Spinal cord (tissue), 10 donors: Measurements from ENCODE around the gene CDKN2B. TPM values are rescaled to one million over a fixed set of nuclear protein-coding genes. Genes with fewer than 3 reads are reported as not detected.
A peak's percentile ranks its signal among the peaks of the same experiment; 100 is the strongest.

ENCODE experiments used
- DNase-seq, 6 donors: peaks; one replicate each; pipeline versions ENCODE4 v3.0.0 to v3.0.0-alpha.2; 2013 to 2015; ENCODE audit warnings: low spot score in 6 of 6, low read depth in 4 of 6
- H3K27ac ChIP-seq: one replicate; pipeline ENCODE4 v1.5.1; 2013; ENCODE audit warnings: low read depth, low read length, control low read depth
- H3K27me3 ChIP-seq: one replicate; pipeline ENCODE4 v1.6.1; 2013; ENCODE audit warnings: low read length; ENCODE audit not compliant: control insufficient read depth, insufficient read depth
- H3K36me3 ChIP-seq: one replicate; pipeline ENCODE4 v1.6.1; 2013; ENCODE audit warnings: low read length; ENCODE audit not compliant: control insufficient read depth, insufficient read depth
- H3K4me1 ChIP-seq: one replicate; pipeline ENCODE4 v1.6.1; 2013; ENCODE audit warnings: low read length; ENCODE audit not compliant: control insufficient read depth, insufficient read depth
- H3K4me3 ChIP-seq: one replicate; pipeline ENCODE4 v1.5.1; 2013; ENCODE audit warnings: low read depth, low read length, control low read depth
- H3K9me3 ChIP-seq: one replicate; pipeline ENCODE4 v1.6.1; 2013; ENCODE audit warnings: low read length; ENCODE audit not compliant: control insufficient read depth, insufficient read depth
- WGBS: methylation state at CpG from one replicate; pipeline ENCODE4 v1.1.5; 2013; ENCODE audit warnings: missing lambda C conversion rate; ENCODE audit not compliant: insufficient coverage; 5-methylcytosine and 5-hydroxymethylcytosine counted together
- polyA plus RNA-seq, 2 donors: library from polyadenylated mRNA; unstranded; fragments of 120-200 nt; gene quantifications; one replicate each; pipeline ENCODE4 v1.2.1, GENCODE V29; 2013; ENCODE audit not compliant: insufficient read length in 2 of 2
- total RNA-seq, 2 donors: library from RNA; depleted of rRNA in 1 of 2; stranded (reverse); fragments of 120-200 nt in 1 of 2; fragments of >200 nt in 1 of 2; gene quantifications; one replicate each; pipeline versions ENCODE4 v1.2.3 to v1.2.4, GENCODE V29; 2013 to 2014
- donor health status: healthy.

CDKN2B gene
- total and polyA plus RNA-seq, 4 donors = 0.79 to 1.8 (median 1.4) TPM

- no peaks in the 10 kb centered on the region for H3K27me3 ChIP-seq
- no peak overlapping the region for H3K27ac ChIP-seq
- no peak overlapping the region for H3K4me3 ChIP-seq
- no peak for DNase-seq
- no peaks in the 10 kb centered on the region for H3K36me3 ChIP-seq
- H3K9me3 ChIP-seq = no peaks in the 10 kb centered on the region
- H3K4me1 ChIP-seq = no peaks in the 10 kb centered on the region
- no CpG with 5 or more reads among the region's 3 CpGs for WGBS
Observed at GRCh38 chr9:22022396-22022795, 13.3 kb upstream of the CDKN2B start.

- 3% methylated on average over 9 of the region's 13 CpGs for WGBS
- Histone ChIP-seq H3K4me3 (no peak overlapping the region), H3K4me1 (peaks cover 13% of the 10 kb centered on the region), H3K9me3 (peaks cover 2% of the 10 kb centered on the region), H3K27me3 (peaks cover 63% of the 10 kb centered on the region), H3K36me3 (no peaks in the 10 kb centered on the region), H3K27ac (no peak overlapping the region)
- DNase-seq = peak in 2 of 6 donors; percentile 28 to 65
Observed at GRCh38 chr9:22010866-22011625, 1.9 kb upstream of the CDKN2B start.

GRCh38 chr9:22009506-22009867 is 382 bp upstream of the CDKN2B start:
- no peak overlapping the region for H3K27ac ChIP-seq
- DNase-seq = no peak
- peaks cover 2% of the 10 kb centered on the region for H3K9me3 ChIP-seq
- no peaks in the 10 kb centered on the region for H3K36me3 ChIP-seq
- 6% methylated on average over 6 of the region's 6 CpGs for WGBS
- H3K27me3 ChIP-seq = peaks cover 79% of the 10 kb centered on the region
- H3K4me1 ChIP-seq = peaks cover 18% of the 10 kb centered on the region
- peak overlapping the region; percentile 66 for H3K4me3 ChIP-seq

GRCh38 chr9:22008384-22008716 is 755 bp downstream of the CDKN2B start:
- no peak overlapping the region for H3K4me3 ChIP-seq
- WGBS = 0% methylated on average over 7 of the region's 8 CpGs
- H3K36me3 ChIP-seq = no peaks in the 10 kb centered on the region
- H3K9me3 ChIP-seq = no peaks in the 10 kb centered on the region
- H3K27ac ChIP-seq = no peak overlapping the region
- peaks cover 18% of the 10 kb centered on the region for H3K4me1 ChIP-seq
- H3K27me3 ChIP-seq = peaks cover 89% of the 10 kb centered on the region
- peak in 1 of 6 donors; percentile 59 for DNase-seq

DNA sequence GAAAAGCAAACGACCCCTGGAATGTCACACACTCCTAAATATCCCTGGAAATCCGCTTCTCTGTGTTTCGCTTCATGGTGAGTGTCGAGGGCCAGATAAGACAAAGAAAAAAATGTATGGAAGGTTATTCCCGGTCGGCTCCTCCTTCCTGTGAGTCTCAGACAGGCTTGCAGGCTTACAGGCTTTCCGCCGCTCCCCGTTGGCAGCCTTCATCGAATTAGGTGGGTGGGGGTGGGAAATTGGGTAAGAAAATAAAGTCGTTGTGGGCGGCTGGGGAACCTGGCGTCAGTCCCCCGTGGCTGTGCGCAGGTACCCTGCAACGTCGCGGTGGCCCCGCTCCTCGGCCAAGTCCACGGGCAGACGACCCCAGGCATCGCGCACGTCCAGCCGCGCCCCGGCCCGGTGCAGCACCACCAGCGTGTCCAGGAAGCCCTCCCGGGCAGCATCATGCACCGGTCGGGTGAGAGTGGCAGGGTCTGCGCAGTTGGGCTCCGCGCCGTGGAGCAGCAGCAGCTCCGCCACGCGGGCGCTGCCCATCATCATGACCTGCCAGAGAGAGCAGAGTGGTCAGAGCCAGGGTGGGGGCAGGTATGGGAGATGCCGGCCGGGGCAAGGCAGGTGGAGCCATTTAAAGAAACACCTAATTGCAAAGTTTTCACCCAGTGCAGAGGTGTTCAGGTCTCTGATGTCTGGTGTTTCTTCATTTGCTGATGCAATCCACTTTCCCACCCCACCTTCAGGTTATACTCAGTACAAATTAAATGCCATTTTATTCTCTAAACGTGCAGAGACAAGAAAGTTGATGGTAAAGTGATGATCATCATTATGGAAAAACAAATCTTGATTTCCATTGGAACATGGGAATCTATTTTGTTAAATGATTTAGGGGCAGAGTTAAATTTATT is 3.2 kb downstream of the CDKN2B start:
- Histone ChIP-seq H3K27me3 (peaks cover 91% of the 10 kb centered on the region), H3K4me1 (peaks cover 18% of the 10 kb centered on the region), H3K36me3 (no peaks in the 10 kb centered on the region), H3K27ac (no peak overlapping the region), H3K9me3 (no peaks in the 10 kb centered on the region), H3K4me3 (no peak overlapping the region)
- DNase-seq = no peak
- 3% methylated on average over 40 of the region's 44 CpGs for WGBS

DNA sequence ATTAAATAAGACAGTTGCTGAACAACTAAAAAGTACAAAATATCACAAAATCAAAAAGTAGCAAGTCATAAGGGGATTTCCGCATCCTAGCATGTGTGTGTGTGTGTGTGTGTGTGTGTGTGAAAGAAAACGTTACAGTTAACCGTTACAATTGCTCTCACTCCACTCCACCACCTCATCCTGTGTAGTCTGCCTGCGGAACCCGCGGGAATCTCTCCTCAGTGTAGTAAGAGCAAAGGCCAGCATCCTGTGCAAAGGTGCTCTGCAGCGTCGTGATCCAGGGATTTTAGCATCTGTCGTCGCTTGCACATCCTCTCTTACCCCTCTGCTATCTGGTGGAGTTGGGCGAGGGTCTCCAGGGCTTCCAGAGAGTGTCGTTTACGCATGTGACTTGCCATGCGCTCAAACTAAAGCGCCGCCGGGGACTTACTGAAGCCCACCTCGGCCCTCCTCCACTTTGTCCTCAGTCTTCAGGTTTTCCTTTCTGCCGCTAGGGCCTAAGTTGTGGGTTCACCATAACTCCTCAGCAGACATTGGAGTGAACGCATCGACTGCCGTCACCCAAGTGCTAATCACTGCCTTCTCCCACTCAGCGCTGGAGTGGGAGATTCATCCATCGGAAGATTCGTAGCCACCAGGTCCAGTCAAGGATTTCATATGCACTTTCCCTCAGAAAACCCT is 3.9 kb downstream of the CDKN2B start:
- no peak overlapping the region for H3K27ac ChIP-seq
- 8% methylated on average over 22 of the region's 25 CpGs for WGBS
- no peaks in the 10 kb centered on the region for H3K9me3 ChIP-seq
- no peaks in the 10 kb centered on the region for H3K36me3 ChIP-seq
- H3K4me3 ChIP-seq = no peak overlapping the region
- peaks cover 90% of the 10 kb centered on the region for H3K27me3 ChIP-seq
- peaks cover 18% of the 10 kb centered on the region for H3K4me1 ChIP-seq
- peak in 1 of 6 donors; percentile 53 for DNase-seq

- DNase-seq = no peak
- Histone ChIP-seq H3K4me3 (no peak overlapping the region), H3K27ac (no peak overlapping the region), H3K4me1 (peaks cover 7% of the 10 kb centered on the region), H3K9me3 (no peaks in the 10 kb centered on the region), H3K27me3 (peaks cover 75% of the 10 kb centered on the region), H3K36me3 (no peaks in the 10 kb centered on the region)
- no CpG with 5 or more reads among the region's 1 CpG for whole genome bisulfite sequencing
Observed at GRCh38 chr9:22002038-22002437, 7.1 kb downstream of the CDKN2B start.

- Histone ChIP-seq H3K27me3 (peaks cover 79% of the 10 kb centered on the region), H3K27ac (no peak overlapping the region), H3K4me1 (peaks cover 26% of the 10 kb centered on the region), H3K9me3 (peaks cover 1% of the 10 kb centered on the region), H3K36me3 (no peaks in the 10 kb centered on the region), H3K4me3 (no peak overlapping the region)
- no peak for DNase-seq
- WGBS = no CpG with 5 or more reads among the region's 2 CpGs
Observed at GRCh38 chr9:21998026-21998425, 11.1 kb downstream of the CDKN2B start.

DNA sequence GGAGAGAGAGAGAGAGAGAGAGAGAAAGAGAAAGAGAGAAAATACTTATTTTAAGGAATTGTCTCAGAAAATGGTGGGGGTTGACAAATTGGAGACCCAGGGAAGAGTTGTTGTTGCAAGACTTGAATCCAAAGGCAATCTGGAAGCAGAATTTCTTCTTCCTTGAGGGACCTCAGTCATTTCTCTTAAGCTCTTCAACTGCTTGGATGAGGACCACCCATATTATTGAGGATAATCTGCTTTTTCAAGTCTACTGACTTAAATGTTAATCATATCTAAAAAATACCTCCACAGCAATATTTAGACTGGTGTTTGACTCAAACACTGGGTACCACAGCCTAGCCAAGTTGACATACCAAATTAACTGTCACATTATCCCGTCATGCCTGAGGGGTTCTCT is 11.6 kb downstream of the CDKN2B start:
- no peak for DNase-seq
- Histone ChIP-seq H3K9me3 (peaks cover 1% of the 10 kb centered on the region), H3K4me1 (peaks cover 26% of the 10 kb centered on the region), H3K4me3 (no peak overlapping the region), H3K27me3 (peaks cover 78% of the 10 kb centered on the region), H3K36me3 (no peaks in the 10 kb centered on the region), H3K27ac (no peak overlapping the region)
- WGBS = no CpG with 5 or more reads among the region's 1 CpG
